Measurements from ENCODE around the gene SPTBN4. TPM values are rescaled to one million over a fixed set of nuclear protein-coding genes. Genes with fewer than 3 reads are reported as not detected.
"Not testable (repeated sequence)": the region's sequence is repeated elsewhere in the genome, so short reads cannot be mapped to it uniquely, and the experiment has no call there.

The SPTBN4 gene
- total RNA-seq, 1 donor from 2014 or later, result 0.53 TPM

GRCh38 chr19:40556953-40557530 lies 90.2 kb downstream of the SPTBN4 start:
- no peak for TF ChIP-seq CTCF (IDR thresholded peaks at IDR 0.05)
- H3K27ac ChIP-seq, result no peak overlapping the region
- no peaks in the 10 kb centered on the region for H3K36me3 ChIP-seq
- no peak for DNase-seq
- peaks cover 39% of the 10 kb centered on the region for H3K27me3 ChIP-seq (ENCODE audit: low read depth)
- no peak overlapping the region for H3K4me3 ChIP-seq
- no peaks in the 10 kb centered on the region for H3K9me3 ChIP-seq
- no peak for ATAC-seq
- H3K4me1 ChIP-seq, result no peaks in the 10 kb centered on the region
- intact Hi-C loops (cut with DNase I), result no loop called here

DNA sequence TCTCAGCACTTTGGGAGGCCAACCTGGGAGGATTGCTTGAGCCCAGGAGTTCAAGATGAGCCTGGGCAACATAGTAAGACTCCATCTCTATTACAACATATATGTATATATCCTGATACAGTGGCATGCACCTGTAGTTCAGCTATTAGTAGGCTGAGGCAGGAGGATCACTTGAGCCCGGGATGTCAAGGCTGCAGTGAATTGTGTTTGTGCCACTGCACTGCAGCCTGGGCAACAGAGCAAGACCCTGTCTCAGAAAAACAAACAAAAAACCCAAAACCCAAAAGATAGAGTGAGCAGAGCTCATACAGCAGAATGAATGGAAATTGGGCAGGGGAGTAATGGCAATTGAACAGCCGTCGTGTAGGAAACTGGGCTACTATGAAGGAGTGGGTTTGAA lies 92.6 kb downstream of the SPTBN4 start:
- Histone ChIP-seq H3K4me3 (no peak overlapping the region), H3K4me1 (no peaks in the 10 kb centered on the region), H3K27me3 (ENCODE audit: low read depth) (peaks cover 29% of the 10 kb centered on the region), H3K27ac (no peak overlapping the region), H3K36me3 (no peaks in the 10 kb centered on the region), H3K9me3 (no peaks in the 10 kb centered on the region)
- TF ChIP-seq CTCF (IDR thresholded peaks at IDR 0.05), result no peak
- no peak for ATAC-seq
- intact Hi-C loops (cut with DNase I), result no loop called here
- DNase-seq, result no peak

- intact Hi-C loops (cut with DNase I), result no loop called here
- Histone ChIP-seq H3K9me3 (no peaks in the 10 kb centered on the region), H3K27ac (no peak overlapping the region), H3K27me3 (ENCODE audit: low read depth) (peaks cover 28% of the 10 kb centered on the region), H3K36me3 (no peaks in the 10 kb centered on the region), H3K4me3 (no peak overlapping the region), H3K4me1 (no peaks in the 10 kb centered on the region)
- no peak for TF ChIP-seq CTCF (IDR thresholded peaks at IDR 0.05)
- DNase-seq (no peak), ATAC-seq (peak in 1 of 2 donors; percentile 39)
Observed at GRCh38 chr19:40560092-40560507, 93.3 kb downstream of the SPTBN4 start.

DNA sequence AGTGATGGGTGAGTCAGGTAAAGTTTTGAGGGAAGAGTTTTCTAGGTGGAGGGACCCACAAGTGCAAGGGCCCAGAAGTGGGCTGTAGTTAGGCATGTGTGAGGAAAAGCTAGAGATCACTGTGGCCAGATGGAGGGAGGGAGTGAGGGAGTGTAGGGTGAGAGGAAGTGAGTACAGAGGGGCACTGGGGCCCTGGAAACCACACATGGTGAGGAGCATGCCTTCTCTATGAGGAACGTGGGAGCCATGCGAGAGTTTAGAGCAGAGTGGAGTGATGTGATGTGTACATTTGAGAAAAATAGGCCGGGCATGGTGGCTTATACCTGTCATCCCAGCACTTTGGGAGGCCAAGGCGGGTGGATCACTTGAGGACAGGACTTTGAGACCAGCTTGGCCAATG lies 95.1 kb downstream of the SPTBN4 start:
- H3K4me3 ChIP-seq, result no peak overlapping the region
- intact Hi-C loops (cut with DNase I), result no loop called here
- TF ChIP-seq CTCF (IDR thresholded peaks at IDR 0.05), result no peak
- no peaks in the 10 kb centered on the region for H3K9me3 ChIP-seq
- peaks cover 1% of the 10 kb centered on the region for H3K4me1 ChIP-seq
- no peak for ATAC-seq
- DNase-seq, result no peak
- H3K27ac ChIP-seq, result no peak overlapping the region
- H3K27me3 ChIP-seq (ENCODE audit: low read depth), result peaks cover 36% of the 10 kb centered on the region
- H3K36me3 ChIP-seq, result no peaks in the 10 kb centered on the region

- intact Hi-C loops (cut with DNase I); DNase-seq; H3K4me3 ChIP-seq; H3K9me3 ChIP-seq; H3K27ac ChIP-seq; ATAC-seq; H3K36me3 ChIP-seq: not testable (repeated sequence)
- Histone ChIP-seq H3K27me3 (ENCODE audit: low read depth) (peaks cover 55% of the 10 kb centered on the region), H3K4me1 (peaks cover 15% of the 10 kb centered on the region)
Observed at GRCh38 chr19:40564535-40564934, 97.7 kb downstream of the SPTBN4 start.

DNA sequence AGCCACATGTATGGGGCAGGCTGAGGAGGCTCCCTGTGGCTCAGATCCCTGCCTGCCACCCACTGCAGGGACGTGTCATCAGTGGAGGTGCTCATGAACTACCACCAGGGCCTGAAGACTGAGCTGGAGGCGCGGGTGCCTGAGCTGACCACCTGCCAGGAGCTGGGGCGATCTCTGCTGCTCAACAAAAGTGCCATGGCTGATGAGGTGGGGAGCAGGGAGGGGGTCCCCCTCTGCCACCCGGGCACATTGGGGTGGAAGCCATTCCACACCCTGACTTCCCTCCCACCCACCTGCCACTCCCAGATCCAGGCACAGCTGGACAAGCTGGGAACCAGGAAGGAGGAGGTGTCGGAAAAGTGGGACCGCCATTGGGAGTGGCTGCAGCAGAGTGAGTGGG lies 98.6 kb downstream of the SPTBN4 start:
- Histone ChIP-seq H3K27me3 (ENCODE audit: low read depth) (peaks cover 55% of the 10 kb centered on the region), H3K4me1 (peaks cover 18% of the 10 kb centered on the region), H3K4me3 (no peak overlapping the region), H3K36me3 (no peaks in the 10 kb centered on the region), H3K27ac (no peak overlapping the region), H3K9me3 (no peaks in the 10 kb centered on the region)
- no peak for ATAC-seq
- no peak for TF ChIP-seq CTCF (IDR thresholded peaks at IDR 0.05)
- intact Hi-C loops (cut with DNase I), result no loop called here
- DNase-seq, result no peak
